Astrocyte (in vitro differentiated cells and primary cell): ENCODE measurements around the gene HINFP. TPM values are rescaled to one million over a fixed set of nuclear protein-coding genes. Genes with fewer than 3 reads are reported as not detected.
A peak's percentile ranks its signal among the peaks of the same experiment; 100 is the strongest.

Experiments used
- DNase-seq: peaks from one replicate; pipeline ENCODE4 v3.0.0-alpha.2; 2010; ENCODE audit warnings: low read depth
- FAIRE-seq: peaks from 2 replicates; lab custom pipeline; 2011; peaks lifted over from hg19 to GRCh38; lab: Jason Lieb, UNC
- H2AFZ ChIP-seq: 2 replicates; pipeline ENCODE4 v1.6.0; 2012; ENCODE audit warnings: low read depth, low read length, inconsistent platforms
- H3K27ac ChIP-seq: 2 replicates; pipeline ENCODE4 v1.5.1; 2011; ENCODE audit warnings: low read depth, low read length, inconsistent platforms
- H3K27me3 ChIP-seq: 2 replicates; pipeline ENCODE4 v1.6.0; 2011; ENCODE audit warnings: low read length, inconsistent platforms; ENCODE audit not compliant: insufficient read depth
- H3K36me3 ChIP-seq: 2 replicates; pipeline ENCODE4 v1.5.1; 2011; ENCODE audit warnings: low read length, inconsistent platforms; ENCODE audit not compliant: insufficient read depth
- H3K4me1 ChIP-seq: 2 replicates; pipeline ENCODE4 v1.5.1; 2011; ENCODE audit warnings: low read length, inconsistent platforms; ENCODE audit not compliant: insufficient read depth
- H3K4me2 ChIP-seq: 2 replicates; pipeline ENCODE4 v1.6.0; 2012; ENCODE audit warnings: low read length, inconsistent platforms
- H3K4me3 ChIP-seq: 2 replicates; pipeline ENCODE4 v1.5.1; 2011; ENCODE audit warnings: low read depth, mild to moderate bottlenecking, low read length, inconsistent platforms; ENCODE audit not compliant: insufficient read depth
- H3K79me2 ChIP-seq: 2 replicates; pipeline ENCODE4 v1.6.0; 2012; ENCODE audit warnings: mild to moderate bottlenecking, low read length, inconsistent platforms; ENCODE audit not compliant: insufficient read depth
- H3K9ac ChIP-seq: 2 replicates; pipeline ENCODE4 v1.6.0; 2012; ENCODE audit warnings: mild to moderate bottlenecking, low read length, inconsistent platforms
- H3K9me3 ChIP-seq: 2 replicates; pipeline ENCODE4 v1.5.1; 2012; ENCODE audit warnings: low read depth, mild to moderate bottlenecking, low read length, inconsistent platforms; ENCODE audit not compliant: insufficient read depth
- H4K20me1 ChIP-seq: 2 replicates; pipeline ENCODE4 v1.6.0; 2012; ENCODE audit warnings: low read length, inconsistent platforms; ENCODE audit not compliant: insufficient read depth
- H3K27ac Mint-ChIP-seq: one replicate; pipeline ENCODE4 v1.8.0; 2021; ENCODE audit warnings: mild to moderate bottlenecking, mixed read lengths; ENCODE audit not compliant: unreplicated experiment
- H3K27me3 Mint-ChIP-seq: one replicate; pipeline ENCODE4 v1.8.0; 2021; ENCODE audit warnings: low read depth, mixed read lengths; ENCODE audit not compliant: unreplicated experiment
- H3K36me3 Mint-ChIP-seq: one replicate; pipeline ENCODE4 v1.8.0; 2021; ENCODE audit warnings: low read depth, mixed read lengths; ENCODE audit not compliant: unreplicated experiment
- H3K4me1 Mint-ChIP-seq: one replicate; pipeline ENCODE4 v1.8.0; 2021; ENCODE audit warnings: low read depth, mixed read lengths; ENCODE audit not compliant: unreplicated experiment
- H3K4me3 Mint-ChIP-seq: one replicate; pipeline ENCODE4 v1.8.0; 2021; ENCODE audit warnings: mild to moderate bottlenecking, moderate library complexity, mixed read lengths; ENCODE audit not compliant: unreplicated experiment
- H3K9me3 Mint-ChIP-seq: one replicate; pipeline ENCODE4 v1.8.0; 2021; ENCODE audit warnings: mild to moderate bottlenecking, mixed read lengths; ENCODE audit not compliant: unreplicated experiment
- EZH2 ChIP-seq: IDR thresholded peaks from 2 replicates; pipeline ENCODE4 v1.6.1; 2012; ENCODE audit warnings: mild to moderate bottlenecking, low read length, inconsistent platforms; ENCODE audit not compliant: insufficient read depth
- total RNA-seq: library from RNA; stranded (reverse); gene quantifications from 2 replicates; pipeline ENCODE4 v1.2.1, GENCODE V29; 2021
- TF ChIP-seq, protein P1 (sequence below): IDR thresholded peaks from 2 replicates; pipeline ENCODE4 v1.5.1; 2011; ENCODE audit warnings: low read depth, mild to moderate bottlenecking, inconsistent platforms, low read length, moderate library complexity; ENCODE audit not compliant: insufficient read depth

The HINFP gene
- total RNA-seq, 1 donor from 2014 or later, result 27.8 TPM

DNA sequence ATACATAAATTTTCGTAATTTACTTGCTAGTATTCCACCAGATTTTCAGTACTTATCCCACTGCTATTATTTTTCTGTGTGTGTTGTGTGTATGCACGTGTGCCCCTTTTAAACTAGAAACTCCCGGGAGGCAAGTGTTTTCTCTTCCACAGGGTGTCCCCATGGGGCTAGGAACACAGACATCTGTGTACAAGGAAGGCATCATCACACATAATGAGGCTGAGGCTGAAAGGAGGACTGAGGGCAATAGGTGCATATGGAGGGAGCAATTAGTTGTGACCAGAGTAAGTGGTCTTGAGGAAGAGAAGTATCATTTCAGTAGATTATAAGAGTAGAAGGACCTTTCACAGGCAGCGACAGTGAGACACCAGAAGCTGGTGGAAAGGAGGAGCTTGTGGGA, 17.6 kb upstream of the HINFP start:
- H3K27me3 Mint-ChIP-seq, result no peaks in the 10 kb centered on the region
- no peak for FAIRE-seq
- H3K27ac ChIP-seq, result no peak overlapping the region

DNA sequence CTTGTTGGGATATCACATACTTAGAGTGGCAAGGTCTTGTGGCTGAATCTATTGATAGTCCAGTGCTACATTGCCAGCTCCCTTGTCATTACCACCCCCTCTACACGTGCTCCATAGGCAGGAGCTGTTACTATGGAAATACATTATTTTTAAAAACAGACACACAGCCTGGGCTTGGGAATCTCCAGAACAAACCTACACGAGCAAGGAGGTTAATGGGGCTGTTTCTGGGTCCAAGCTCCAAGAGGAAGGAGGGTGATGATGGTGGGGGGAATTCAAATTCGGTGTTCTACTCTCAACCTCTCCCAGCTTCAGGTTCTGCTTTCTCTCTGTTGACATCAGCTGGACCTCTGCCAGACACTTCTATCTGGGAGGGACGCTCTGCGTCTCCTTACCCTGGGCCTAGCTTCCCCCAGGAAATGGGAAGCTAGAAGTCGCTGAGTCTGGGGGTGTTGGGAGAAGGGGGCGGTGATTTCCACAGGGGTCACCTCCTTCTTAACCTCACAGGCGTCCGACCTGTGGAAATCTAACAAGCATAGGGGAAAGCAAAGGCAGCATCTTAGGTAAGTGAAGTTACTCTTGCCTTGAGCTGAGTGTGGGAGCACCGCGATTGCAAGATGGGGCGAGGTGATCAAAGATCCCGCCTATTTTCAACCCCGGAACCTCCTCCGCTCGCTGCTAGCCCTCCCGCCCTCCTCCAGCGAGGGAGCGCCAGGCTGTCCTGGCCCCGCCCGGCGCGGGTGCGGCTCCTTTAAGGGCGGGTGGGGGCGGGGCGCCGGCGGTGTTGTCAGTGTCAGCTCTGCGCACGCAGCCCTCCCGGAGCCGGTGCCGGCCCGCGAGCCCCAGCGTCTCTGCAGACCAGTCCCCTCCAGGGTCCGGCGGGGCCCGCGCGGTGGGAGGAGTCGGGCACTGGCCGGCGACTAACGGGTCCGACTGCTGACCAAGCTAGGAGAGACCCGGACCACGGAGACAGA, 14.5 kb upstream of the HINFP start, which contains the start of gene C2CD2L:
Gene C2CD2L (plus strand): TSS at position 781 of the 974 bp plus-strand sequence. CDS start 398 bp downstream, outside the sequence.
- Mint-ChIP-seq H3K4me3 (peak within 1 kb of the TSS; percentile 86), H3K27ac (peak within 1 kb of the TSS; percentile 78), H3K27me3 (no peaks in the 10 kb centered on the region), H3K4me1 (peaks cover 18% of the 10 kb centered on the region), H3K36me3 (peaks cover 8% of the 10 kb centered on the region), H3K9me3 (no peaks in the 10 kb centered on the region)
- peak within 1 kb of the TSS; percentile 96 for H3K4me2 ChIP-seq
- H4K20me1 ChIP-seq, result peaks cover 21% of the 10 kb centered on the region
- H2AFZ ChIP-seq, result peak within 1 kb of the TSS; percentile 87
- peak within 1 kb of the TSS; percentile 67 for H3K4me3 ChIP-seq
- FAIRE-seq (no peak), DNase-seq (peak; percentile 76)
- H3K27ac ChIP-seq, result peak within 1 kb of the TSS; percentile 78
- H3K36me3 ChIP-seq, result peaks cover 10% of the 10 kb centered on the region
- H3K9ac ChIP-seq, result peak within 1 kb of the TSS; percentile 86
- no peaks in the 10 kb centered on the region for H3K9me3 ChIP-seq
- TF ChIP-seq EZH2, result no peak
- TF ChIP-seq, protein P1, sequence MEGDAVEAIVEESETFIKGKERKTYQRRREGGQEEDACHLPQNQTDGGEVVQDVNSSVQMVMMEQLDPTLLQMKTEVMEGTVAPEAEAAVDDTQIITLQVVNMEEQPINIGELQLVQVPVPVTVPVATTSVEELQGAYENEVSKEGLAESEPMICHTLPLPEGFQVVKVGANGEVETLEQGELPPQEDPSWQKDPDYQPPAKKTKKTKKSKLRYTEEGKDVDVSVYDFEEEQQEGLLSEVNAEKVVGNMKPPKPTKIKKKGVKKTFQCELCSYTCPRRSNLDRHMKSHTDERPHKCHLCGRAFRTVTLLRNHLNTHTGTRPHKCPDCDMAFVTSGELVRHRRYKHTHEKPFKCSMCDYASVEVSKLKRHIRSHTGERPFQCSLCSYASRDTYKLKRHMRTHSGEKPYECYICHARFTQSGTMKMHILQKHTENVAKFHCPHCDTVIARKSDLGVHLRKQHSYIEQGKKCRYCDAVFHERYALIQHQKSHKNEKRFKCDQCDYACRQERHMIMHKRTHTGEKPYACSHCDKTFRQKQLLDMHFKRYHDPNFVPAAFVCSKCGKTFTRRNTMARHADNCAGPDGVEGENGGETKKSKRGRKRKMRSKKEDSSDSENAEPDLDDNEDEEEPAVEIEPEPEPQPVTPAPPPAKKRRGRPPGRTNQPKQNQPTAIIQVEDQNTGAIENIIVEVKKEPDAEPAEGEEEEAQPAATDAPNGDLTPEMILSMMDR, result no peak
- H3K79me2 ChIP-seq, result peaks cover 27% of the 10 kb centered on the region
- H3K27me3 ChIP-seq, result no peaks in the 10 kb centered on the region
- peaks cover 19% of the 10 kb centered on the region for H3K4me1 ChIP-seq

More for the DNA sequence above, 17.6 kb upstream of the HINFP start:
- H3K4me2 ChIP-seq, result no peak overlapping the region
- peaks cover 3% of the 10 kb centered on the region for H3K36me3 ChIP-seq
- DNase-seq, result no peak
- no peaks in the 10 kb centered on the region for H3K9me3 ChIP-seq
- no peak overlapping the region for H2AFZ ChIP-seq
- Mint-ChIP-seq H3K4me1 (peaks cover 23% of the 10 kb centered on the region), H3K27ac (no peak overlapping the region), H3K4me3 (peak overlapping the region; percentile 4), H3K9me3 (no peaks in the 10 kb centered on the region), H3K36me3 (no peaks in the 10 kb centered on the region)
- H3K9ac ChIP-seq, result no peak overlapping the region
- H4K20me1 ChIP-seq, result peaks cover 8% of the 10 kb centered on the region
- no peaks in the 10 kb centered on the region for H3K27me3 ChIP-seq
- no peak overlapping the region for H3K4me3 ChIP-seq
- H3K4me1 ChIP-seq, result peaks cover 27% of the 10 kb centered on the region
- TF ChIP-seq EZH2, result no peak
- TF ChIP-seq, protein P1, result no peak
- H3K79me2 ChIP-seq, result peaks cover 35% of the 10 kb centered on the region
